ENCODE measurements around the gene ENO1.

DNA sequence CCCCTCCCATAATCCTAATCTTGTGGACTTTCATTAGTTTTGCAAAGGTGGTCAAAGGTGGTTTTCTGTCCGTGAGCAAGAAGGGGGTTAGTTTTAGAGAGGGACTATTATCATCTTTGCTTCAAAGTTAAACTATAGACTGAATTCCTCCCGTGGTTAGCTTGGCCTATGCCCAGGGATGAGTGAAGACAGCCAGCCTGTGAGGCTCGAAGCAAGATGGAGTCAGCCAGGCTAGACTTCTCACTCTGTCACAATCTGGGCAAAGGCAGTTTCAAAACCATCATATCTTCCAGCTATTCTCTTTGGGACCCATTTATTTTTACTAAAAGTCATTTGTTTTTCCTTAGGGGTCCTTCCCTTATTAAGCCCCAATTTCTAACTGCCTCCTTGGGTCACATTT is 12.9 kb upstream of the ENO1 start:
- TF ChIP-seq, protein P1, sequence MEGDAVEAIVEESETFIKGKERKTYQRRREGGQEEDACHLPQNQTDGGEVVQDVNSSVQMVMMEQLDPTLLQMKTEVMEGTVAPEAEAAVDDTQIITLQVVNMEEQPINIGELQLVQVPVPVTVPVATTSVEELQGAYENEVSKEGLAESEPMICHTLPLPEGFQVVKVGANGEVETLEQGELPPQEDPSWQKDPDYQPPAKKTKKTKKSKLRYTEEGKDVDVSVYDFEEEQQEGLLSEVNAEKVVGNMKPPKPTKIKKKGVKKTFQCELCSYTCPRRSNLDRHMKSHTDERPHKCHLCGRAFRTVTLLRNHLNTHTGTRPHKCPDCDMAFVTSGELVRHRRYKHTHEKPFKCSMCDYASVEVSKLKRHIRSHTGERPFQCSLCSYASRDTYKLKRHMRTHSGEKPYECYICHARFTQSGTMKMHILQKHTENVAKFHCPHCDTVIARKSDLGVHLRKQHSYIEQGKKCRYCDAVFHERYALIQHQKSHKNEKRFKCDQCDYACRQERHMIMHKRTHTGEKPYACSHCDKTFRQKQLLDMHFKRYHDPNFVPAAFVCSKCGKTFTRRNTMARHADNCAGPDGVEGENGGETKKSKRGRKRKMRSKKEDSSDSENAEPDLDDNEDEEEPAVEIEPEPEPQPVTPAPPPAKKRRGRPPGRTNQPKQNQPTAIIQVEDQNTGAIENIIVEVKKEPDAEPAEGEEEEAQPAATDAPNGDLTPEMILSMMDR (conservative IDR thresholded peaks at IDR 0.05), result no peak
- no peak for TF ChIP-seq ZFX (IDR thresholded peaks at IDR 0.05)
